ENCODE data around the gene POMZP3. TPM values are rescaled to one million over a fixed set of nuclear protein-coding genes. Genes with fewer than 3 reads are reported as not detected.
A peak's percentile ranks its signal among the peaks of the same experiment; 100 is the strongest.
"Not testable (repeated sequence)": the region's sequence is repeated elsewhere in the genome, so short reads cannot be mapped to it uniquely, and the experiment has no call there.

POMZP3 gene
- total RNA-seq, 1 experiment from 2014 or later, result 21.8 TPM

DNA sequence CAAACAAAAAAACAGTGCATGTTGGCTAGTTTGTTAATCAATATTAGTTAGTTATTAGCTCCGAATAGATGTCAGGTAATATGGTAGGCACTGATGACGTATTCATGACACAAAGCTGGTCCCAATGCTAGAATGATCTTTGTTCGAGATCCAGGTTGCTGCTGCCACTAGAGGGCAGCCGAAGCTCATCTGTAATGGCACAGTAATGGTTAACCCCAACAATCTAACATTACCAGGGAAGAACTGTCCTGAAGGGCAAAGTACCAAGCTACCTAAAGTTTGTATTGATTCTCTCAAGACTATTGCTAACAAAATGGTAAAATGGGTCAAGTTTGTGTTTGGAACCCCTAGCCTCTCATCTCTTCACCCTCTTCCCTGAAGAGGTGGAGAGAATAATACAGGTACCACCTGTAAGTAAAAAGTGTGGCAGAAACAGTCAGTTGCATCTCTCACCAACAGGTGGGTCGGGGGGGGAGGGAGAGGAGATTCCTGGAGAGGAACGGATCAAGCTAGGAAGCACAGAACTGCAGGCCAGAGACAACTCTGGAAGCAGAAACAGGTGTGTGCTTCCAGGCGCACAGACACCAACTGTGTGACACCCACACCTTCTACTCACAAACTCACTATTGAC lies 10.1 kb upstream of the POMZP3 start:
- H3K27ac ChIP-seq (ENCODE audit: low read length); CTCF ChIA-PET; BruUV-seq (replicated peaks); in situ Hi-C loops (cut with HindIII; ENCODE audit: low pct_unique_long_range_greater_than_20kb, low sequenced_read_pairs); H3K4me1 ChIP-seq (ENCODE audit: control insufficient read depth, insufficient read depth, low read length); H3K9me3 ChIP-seq (ENCODE audit: control insufficient read depth, insufficient read depth, low read depth, low read length); H3K27me3 ChIP-seq (ENCODE audit: control insufficient read depth, insufficient read depth, low read length); POLR2A ChIA-PET; DNase-seq (ENCODE audit: low read depth, low spot score); H3K36me3 ChIP-seq (ENCODE audit: control insufficient read depth, insufficient read depth, low read length); H3K4me3 ChIP-seq (ENCODE audit: low read depth in 2 of 2, low read length in 2 of 2); intact Hi-C loops (cut with micrococcal nuclease; ENCODE audit: unreplicated experiment): not testable (repeated sequence)
- TF ChIP-seq, protein P1, sequence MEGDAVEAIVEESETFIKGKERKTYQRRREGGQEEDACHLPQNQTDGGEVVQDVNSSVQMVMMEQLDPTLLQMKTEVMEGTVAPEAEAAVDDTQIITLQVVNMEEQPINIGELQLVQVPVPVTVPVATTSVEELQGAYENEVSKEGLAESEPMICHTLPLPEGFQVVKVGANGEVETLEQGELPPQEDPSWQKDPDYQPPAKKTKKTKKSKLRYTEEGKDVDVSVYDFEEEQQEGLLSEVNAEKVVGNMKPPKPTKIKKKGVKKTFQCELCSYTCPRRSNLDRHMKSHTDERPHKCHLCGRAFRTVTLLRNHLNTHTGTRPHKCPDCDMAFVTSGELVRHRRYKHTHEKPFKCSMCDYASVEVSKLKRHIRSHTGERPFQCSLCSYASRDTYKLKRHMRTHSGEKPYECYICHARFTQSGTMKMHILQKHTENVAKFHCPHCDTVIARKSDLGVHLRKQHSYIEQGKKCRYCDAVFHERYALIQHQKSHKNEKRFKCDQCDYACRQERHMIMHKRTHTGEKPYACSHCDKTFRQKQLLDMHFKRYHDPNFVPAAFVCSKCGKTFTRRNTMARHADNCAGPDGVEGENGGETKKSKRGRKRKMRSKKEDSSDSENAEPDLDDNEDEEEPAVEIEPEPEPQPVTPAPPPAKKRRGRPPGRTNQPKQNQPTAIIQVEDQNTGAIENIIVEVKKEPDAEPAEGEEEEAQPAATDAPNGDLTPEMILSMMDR (IDR thresholded peaks at IDR 0.05), result peak; percentile 33
- ATAC-seq, result peak; percentile 97

DNA sequence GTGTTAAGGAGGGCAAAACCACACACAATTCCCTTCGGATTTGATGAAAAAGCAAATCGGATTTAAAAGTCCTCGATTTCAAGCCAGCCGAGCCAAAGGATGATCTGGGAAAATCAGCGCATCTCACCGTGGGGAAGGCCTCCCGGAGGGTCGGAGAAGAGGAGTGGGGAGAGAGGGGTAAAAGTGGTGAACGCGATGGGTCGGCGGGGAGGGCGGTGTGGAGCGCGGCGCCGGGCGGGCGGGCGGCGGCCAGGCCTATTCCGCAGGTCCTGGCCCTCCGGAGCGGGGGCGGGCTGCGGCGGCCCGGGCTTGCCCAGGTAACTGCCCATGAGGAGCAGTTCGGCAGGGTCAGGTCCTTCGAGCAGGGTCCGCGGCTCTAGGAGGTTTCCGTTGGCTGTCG lies 498 bp downstream of the POMZP3 start:
- H3K9me3 ChIP-seq (ENCODE audit: control insufficient read depth, insufficient read depth, low read depth, low read length); H3K27me3 ChIP-seq (ENCODE audit: control insufficient read depth, insufficient read depth, low read length); POLR2A ChIA-PET; DNase-seq (ENCODE audit: low read depth, low spot score); CTCF ChIA-PET; H3K36me3 ChIP-seq (ENCODE audit: control insufficient read depth, insufficient read depth, low read length); intact Hi-C loops (cut with micrococcal nuclease; ENCODE audit: unreplicated experiment); BruUV-seq (replicated peaks); H3K4me1 ChIP-seq (ENCODE audit: control insufficient read depth, insufficient read depth, low read length); in situ Hi-C loops (cut with HindIII; ENCODE audit: low pct_unique_long_range_greater_than_20kb, low sequenced_read_pairs): not testable (repeated sequence)
- peak; percentile 75 for ATAC-seq
- peak overlapping the region; percentile 50 to 58 for H3K4me3 ChIP-seq (ENCODE audit: low read depth in 2 of 2, low read length in 2 of 2)
- peak overlapping the region; percentile 70 for H3K27ac ChIP-seq (ENCODE audit: low read length)

DNA sequence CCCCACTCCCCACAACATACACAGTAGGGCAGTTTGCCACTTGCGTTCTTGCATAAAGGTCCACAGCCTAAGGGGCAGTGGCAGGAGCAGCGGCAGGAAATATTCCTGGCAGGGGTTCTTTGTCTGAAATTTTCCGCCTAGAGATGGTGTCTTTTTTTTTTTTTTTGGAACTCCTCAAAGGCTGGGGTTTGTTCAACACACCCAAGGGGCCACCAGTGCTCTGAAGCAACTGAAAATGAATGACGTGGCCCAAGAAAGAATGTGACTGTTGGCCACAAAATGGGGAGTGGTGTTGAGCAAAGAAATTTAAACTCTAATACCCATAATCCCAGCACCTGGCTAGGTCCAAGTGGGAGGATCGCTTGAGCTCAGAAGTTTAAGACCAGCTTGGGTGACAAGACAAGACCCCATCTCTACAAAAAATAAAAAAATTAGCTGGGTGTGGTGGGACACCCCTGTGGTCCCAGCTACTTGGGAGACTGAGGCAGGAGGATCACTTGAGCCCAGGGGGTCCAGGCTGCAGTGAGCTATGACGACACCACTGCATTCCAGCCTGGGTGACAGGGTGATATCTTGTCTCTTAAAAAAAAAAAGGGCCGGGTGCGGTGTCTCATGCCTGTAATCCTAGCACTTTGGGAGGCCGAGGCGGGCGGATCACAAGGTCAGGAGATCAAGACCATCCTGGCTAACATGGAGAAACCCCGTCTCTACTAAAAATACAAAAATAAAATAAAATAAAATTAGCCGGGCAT lies 7.5 kb downstream of the POMZP3 start:
- CTCF ChIA-PET; H3K27me3 ChIP-seq (ENCODE audit: control insufficient read depth, insufficient read depth, low read length); DNase-seq (ENCODE audit: low read depth, low spot score); intact Hi-C loops (cut with micrococcal nuclease; ENCODE audit: unreplicated experiment); H3K27ac ChIP-seq (ENCODE audit: low read length); H3K9me3 ChIP-seq (ENCODE audit: control insufficient read depth, insufficient read depth, low read depth, low read length); H3K36me3 ChIP-seq (ENCODE audit: control insufficient read depth, insufficient read depth, low read length); H3K4me3 ChIP-seq (ENCODE audit: low read depth in 2 of 2, low read length in 2 of 2); BruUV-seq (replicated peaks); H3K4me1 ChIP-seq (ENCODE audit: control insufficient read depth, insufficient read depth, low read length); in situ Hi-C loops (cut with HindIII; ENCODE audit: low pct_unique_long_range_greater_than_20kb, low sequenced_read_pairs); POLR2A ChIA-PET: not testable (repeated sequence)
- ATAC-seq, result peak; percentile 46; the same call in 1 of the 2 replicates

DNA sequence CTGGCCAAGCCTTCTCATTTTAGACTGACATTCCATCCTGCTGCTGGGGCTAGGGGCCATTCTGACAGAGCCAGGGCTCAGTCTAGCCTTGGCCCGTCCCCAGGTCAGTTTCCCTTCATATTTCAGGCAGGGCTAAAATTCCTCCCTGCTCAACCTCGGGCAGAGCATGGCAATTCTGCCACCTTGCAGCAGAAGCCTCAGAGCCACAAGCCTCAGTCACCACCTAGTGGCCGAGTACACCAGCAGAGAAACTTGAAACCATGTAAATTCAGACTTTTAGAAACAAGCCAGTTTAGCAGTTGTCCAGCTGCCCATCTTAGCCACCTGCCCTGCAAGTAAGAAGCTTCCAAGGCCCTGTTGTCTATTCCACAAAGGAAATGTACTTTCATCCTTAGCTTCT lies 13.3 kb downstream of the POMZP3 start:
- H3K27ac ChIP-seq (ENCODE audit: low read length); DNase-seq (ENCODE audit: low read depth, low spot score); in situ Hi-C loops (cut with HindIII; ENCODE audit: low pct_unique_long_range_greater_than_20kb, low sequenced_read_pairs); CTCF ChIA-PET; intact Hi-C loops (cut with micrococcal nuclease; ENCODE audit: unreplicated experiment); H3K36me3 ChIP-seq (ENCODE audit: control insufficient read depth, insufficient read depth, low read length); POLR2A ChIA-PET; H3K9me3 ChIP-seq (ENCODE audit: control insufficient read depth, insufficient read depth, low read depth, low read length); H3K27me3 ChIP-seq (ENCODE audit: control insufficient read depth, insufficient read depth, low read length); H3K4me3 ChIP-seq (ENCODE audit: low read depth in 2 of 2, low read length in 2 of 2); H3K4me1 ChIP-seq (ENCODE audit: control insufficient read depth, insufficient read depth, low read length); BruUV-seq (replicated peaks): not testable (repeated sequence)
- peak; percentile 71 for ATAC-seq
- TF ChIP-seq, protein P1 (IDR thresholded peaks at IDR 0.05), result peak; percentile 18

DNA sequence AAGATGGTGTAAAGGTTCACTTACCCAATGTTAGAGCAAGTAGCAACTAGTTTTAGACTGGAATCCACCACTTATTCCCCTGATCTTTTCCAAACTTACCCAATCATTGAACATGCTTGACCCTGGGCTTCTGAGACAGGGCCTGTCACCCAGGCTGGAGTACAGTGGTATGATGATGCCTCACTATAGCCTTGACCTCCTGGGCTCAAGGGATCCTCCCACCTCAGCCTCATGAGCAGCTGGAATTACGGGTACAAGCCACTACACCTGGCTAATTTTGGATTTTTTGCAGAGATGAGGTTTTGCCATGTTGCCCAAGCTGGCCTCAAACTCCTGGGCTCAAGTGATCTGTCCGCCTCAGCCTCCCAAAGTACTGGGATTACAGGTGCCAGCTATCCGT lies 14.8 kb downstream of the POMZP3 start:
- CTCF ChIA-PET; ATAC-seq; BruUV-seq (replicated peaks): not testable (repeated sequence)

DNA sequence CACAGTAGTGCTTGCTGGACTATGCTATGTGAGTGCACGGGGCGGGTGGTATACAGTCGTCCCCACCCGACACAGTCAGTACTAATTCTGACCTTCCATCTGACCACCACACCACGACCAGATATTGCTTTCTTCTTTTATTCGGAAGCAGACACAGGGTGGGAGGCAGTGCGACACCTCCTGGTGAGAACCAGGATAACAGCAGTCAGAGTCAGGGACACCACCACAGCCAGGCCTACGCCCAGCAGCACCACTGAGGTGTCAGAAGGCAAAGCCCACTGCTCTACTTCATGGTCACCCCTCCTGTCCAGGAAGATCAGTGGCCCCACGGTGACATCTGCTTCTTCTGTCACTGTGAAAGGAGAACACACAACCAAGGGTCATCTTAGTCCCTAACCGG lies 17.2 kb downstream of the POMZP3 start:
- BruUV-seq (replicated peaks), result TSS peak; percentile 41
- H3K36me3 ChIP-seq (ENCODE audit: control insufficient read depth, insufficient read depth, low read length); intact Hi-C loops (cut with micrococcal nuclease; ENCODE audit: unreplicated experiment); in situ Hi-C loops (cut with HindIII; ENCODE audit: low pct_unique_long_range_greater_than_20kb, low sequenced_read_pairs); DNase-seq (ENCODE audit: low read depth, low spot score); H3K27ac ChIP-seq (ENCODE audit: low read length); CTCF ChIA-PET; H3K27me3 ChIP-seq (ENCODE audit: control insufficient read depth, insufficient read depth, low read length); H3K9me3 ChIP-seq (ENCODE audit: control insufficient read depth, insufficient read depth, low read depth, low read length); H3K4me3 ChIP-seq (ENCODE audit: low read depth in 2 of 2, low read length in 2 of 2); H3K4me1 ChIP-seq (ENCODE audit: control insufficient read depth, insufficient read depth, low read length); POLR2A ChIA-PET: not testable (repeated sequence)
- ATAC-seq, result peak; percentile 29; the same call in 1 of the 2 replicates

More for the DNA sequence above, 14.8 kb downstream of the POMZP3 start:
- H3K4me1 ChIP-seq (ENCODE audit: control insufficient read depth, insufficient read depth, low read length); DNase-seq (ENCODE audit: low read depth, low spot score); H3K9me3 ChIP-seq (ENCODE audit: control insufficient read depth, insufficient read depth, low read depth, low read length); in situ Hi-C loops (cut with HindIII; ENCODE audit: low pct_unique_long_range_greater_than_20kb, low sequenced_read_pairs); intact Hi-C loops (cut with micrococcal nuclease; ENCODE audit: unreplicated experiment); H3K27me3 ChIP-seq (ENCODE audit: control insufficient read depth, insufficient read depth, low read length); POLR2A ChIA-PET; H3K36me3 ChIP-seq (ENCODE audit: control insufficient read depth, insufficient read depth, low read length); H3K4me3 ChIP-seq (ENCODE audit: low read depth in 2 of 2, low read length in 2 of 2); H3K27ac ChIP-seq (ENCODE audit: low read length): not testable (repeated sequence)
